Kidney (tissue), 14 donors: ENCODE data around the gene TIAM2. TPM values are rescaled to one million over a fixed set of nuclear protein-coding genes. Genes with fewer than 3 reads are reported as not detected.

Source experiments
- DNase-seq, 5 donors: peaks; one replicate each; pipeline ENCODE4 v3.0.0-alpha.2; 2013 to 2020
- FAIRE-seq: peaks from 2 replicates; lab custom pipeline; 2012; peaks lifted over from hg19 to GRCh38; lab: Jason Lieb, UNC
- H3K27ac ChIP-seq, 2 donors: one replicate each; pipeline ENCODE4 v1.7.0; 2013; ENCODE audit warnings: low read depth in 2 of 2, low read length in 2 of 2, inconsistent platforms in 1 of 2
- H3K27me3 ChIP-seq: one replicate; pipeline ENCODE4 v1.7.1; 2013; ENCODE audit warnings: low read length, inconsistent platforms; ENCODE audit not compliant: control insufficient read depth, insufficient read depth
- H3K36me3 ChIP-seq, 3 donors: one replicate each; pipeline versions ENCODE4 v1.7.0 to v1.7.1; 2013; ENCODE audit warnings: low read length in 3 of 3, control low read depth in 1 of 3, inconsistent platforms in 1 of 3; ENCODE audit not compliant: insufficient read depth in 3 of 3, control insufficient read depth in 2 of 3
- H3K4me1 ChIP-seq, 3 donors: one replicate each; pipeline versions ENCODE4 v1.7.0 to v1.7.1; 2013; ENCODE audit warnings: low read length in 3 of 3, inconsistent platforms in 1 of 3, low read depth in 1 of 3; ENCODE audit not compliant: control insufficient read depth in 2 of 3, insufficient read depth in 2 of 3
- H3K4me3 ChIP-seq, 3 donors: one replicate each; pipeline versions ENCODE4 v1.7.0 to v1.8.1; 2013; ENCODE audit warnings: low read length in 3 of 3, control low read depth in 1 of 3, inconsistent platforms in 1 of 3
- H3K9ac ChIP-seq, 3 donors: one replicate each; pipeline versions ENCODE4 v1.7.0 to v1.7.1; 2013; ENCODE audit warnings: low read length in 3 of 3, control low read depth in 1 of 3, inconsistent platforms in 1 of 3
- H3K9me3 ChIP-seq, 3 donors: one replicate each; pipeline versions ENCODE4 v1.7.0 to v1.7.1; 2013; ENCODE audit warnings: low read length in 3 of 3, control low read depth in 1 of 3, inconsistent platforms in 1 of 3; ENCODE audit not compliant: control insufficient read depth in 2 of 3, insufficient read depth in 1 of 3
- intact Hi-C: fragments of 100-400 bp; cut with DNase I; formaldehyde crosslinking; loops from one replicate; pipeline ENCODE4 v1.11.1; 2022
- polyA plus RNA-seq: library from polyadenylated mRNA; stranded (reverse); fragments of 350-450 nt; fragmentation: Illumina TruSeq; extraction: RNeasy Lipid Tissue Mini Kit (QIAGEN cat#74804); gene quantifications from one replicate; pipeline ENCODE4 v1.2.3, GENCODE V29; 2014; ENCODE audit warnings: low read depth, low replicate concordance; ENCODE audit not compliant: insufficient read depth
- total RNA-seq: library from RNA; stranded (reverse); fragmentation: NEBNext Ultra II Directional; extraction: Animal tissue kit (Norgen Biotek cat#: 25700); gene quantifications from one replicate; pipeline ENCODE4 v1.2.1, GENCODE V29; 2021
- TF ChIP-seq, protein P1 (sequence below): IDR thresholded peaks from 3 replicates; pipeline ENCODE4 v1.5.1; 2012; ENCODE audit warnings: mild to moderate bottlenecking, moderate library complexity, borderline replicate concordance; ENCODE audit not compliant: insufficient read depth; ENCODE audit errors: extremely low read depth
- donor health status: control.
- donor health status: control.
- donor health status: control.
- donor health status: control.
- donor health status: control.
- donor health status: DM: yes; HTN: yes; CAD: no.
- donor health status: Normal renal cell carcinoma (clear cell type).

Gene TIAM2
- total and polyA plus RNA-seq, 2 donors from 2014 or later = 6.8 to 7.6 TPM

GRCh38 chr6:155003476-155003875 is 8.4 kb downstream of the TIAM2 start:
- no peak for FAIRE-seq
- H3K36me3 ChIP-seq = no peaks in the 10 kb centered on the region
- no peaks in the 10 kb centered on the region for H3K9me3 ChIP-seq
- H3K27me3 ChIP-seq = no peaks in the 10 kb centered on the region
- H3K9ac ChIP-seq = no peak overlapping the region
- DNase-seq = no peak
- TF ChIP-seq, protein P1, sequence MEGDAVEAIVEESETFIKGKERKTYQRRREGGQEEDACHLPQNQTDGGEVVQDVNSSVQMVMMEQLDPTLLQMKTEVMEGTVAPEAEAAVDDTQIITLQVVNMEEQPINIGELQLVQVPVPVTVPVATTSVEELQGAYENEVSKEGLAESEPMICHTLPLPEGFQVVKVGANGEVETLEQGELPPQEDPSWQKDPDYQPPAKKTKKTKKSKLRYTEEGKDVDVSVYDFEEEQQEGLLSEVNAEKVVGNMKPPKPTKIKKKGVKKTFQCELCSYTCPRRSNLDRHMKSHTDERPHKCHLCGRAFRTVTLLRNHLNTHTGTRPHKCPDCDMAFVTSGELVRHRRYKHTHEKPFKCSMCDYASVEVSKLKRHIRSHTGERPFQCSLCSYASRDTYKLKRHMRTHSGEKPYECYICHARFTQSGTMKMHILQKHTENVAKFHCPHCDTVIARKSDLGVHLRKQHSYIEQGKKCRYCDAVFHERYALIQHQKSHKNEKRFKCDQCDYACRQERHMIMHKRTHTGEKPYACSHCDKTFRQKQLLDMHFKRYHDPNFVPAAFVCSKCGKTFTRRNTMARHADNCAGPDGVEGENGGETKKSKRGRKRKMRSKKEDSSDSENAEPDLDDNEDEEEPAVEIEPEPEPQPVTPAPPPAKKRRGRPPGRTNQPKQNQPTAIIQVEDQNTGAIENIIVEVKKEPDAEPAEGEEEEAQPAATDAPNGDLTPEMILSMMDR = no peak
- intact Hi-C loops = no loop called here
- no peaks in the 10 kb centered on the region for H3K4me1 ChIP-seq
- H3K4me3 ChIP-seq = no peak overlapping the region
- no peak overlapping the region for H3K27ac ChIP-seq

DNA sequence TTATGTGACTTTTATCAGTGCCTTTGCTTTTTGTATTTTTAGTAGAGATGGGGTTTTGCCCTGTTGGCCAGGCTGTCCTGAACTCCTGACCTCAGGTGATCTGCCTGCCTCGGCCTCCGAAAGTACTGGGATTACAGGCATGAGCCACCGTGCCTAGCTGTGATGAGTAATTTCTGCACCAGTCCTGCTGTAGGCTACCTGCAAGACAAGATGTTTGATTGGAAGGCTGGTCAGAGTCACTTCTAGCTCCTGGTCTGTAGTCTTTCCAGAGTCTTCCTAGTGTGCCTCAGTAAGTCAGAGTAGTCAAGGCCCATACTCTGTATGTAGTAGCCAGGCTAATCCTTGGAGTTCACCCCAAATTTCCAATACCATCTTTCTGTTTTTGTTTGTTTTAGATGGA is 8.9 kb downstream of the TIAM2 start:
- H3K27me3 ChIP-seq = no peaks in the 10 kb centered on the region
- no peaks in the 10 kb centered on the region for H3K4me1 ChIP-seq
- no peak overlapping the region for H3K27ac ChIP-seq
- TF ChIP-seq, protein P1 = no peak
- intact Hi-C loops = no loop called here
- no peaks in the 10 kb centered on the region for H3K36me3 ChIP-seq
- no peaks in the 10 kb centered on the region for H3K9me3 ChIP-seq
- DNase-seq = no peak
- no peak overlapping the region for H3K4me3 ChIP-seq
- FAIRE-seq = no peak
- no peak overlapping the region for H3K9ac ChIP-seq

- no peaks in the 10 kb centered on the region for H3K4me1 ChIP-seq
- no peak overlapping the region for H3K9ac ChIP-seq
- no peaks in the 10 kb centered on the region for H3K9me3 ChIP-seq
- H3K4me3 ChIP-seq = no peak overlapping the region
- no peak for FAIRE-seq
- H3K27ac ChIP-seq = no peak overlapping the region
- intact Hi-C loops = no loop called here
- TF ChIP-seq, protein P1 = no peak
- no peaks in the 10 kb centered on the region for H3K36me3 ChIP-seq
- peak in 1 of 5 donors; percentile 41 for DNase-seq
- H3K27me3 ChIP-seq = no peaks in the 10 kb centered on the region
Measured at GRCh38 chr6:155004576-155005372, 9.7 kb downstream of the TIAM2 start.

DNA sequence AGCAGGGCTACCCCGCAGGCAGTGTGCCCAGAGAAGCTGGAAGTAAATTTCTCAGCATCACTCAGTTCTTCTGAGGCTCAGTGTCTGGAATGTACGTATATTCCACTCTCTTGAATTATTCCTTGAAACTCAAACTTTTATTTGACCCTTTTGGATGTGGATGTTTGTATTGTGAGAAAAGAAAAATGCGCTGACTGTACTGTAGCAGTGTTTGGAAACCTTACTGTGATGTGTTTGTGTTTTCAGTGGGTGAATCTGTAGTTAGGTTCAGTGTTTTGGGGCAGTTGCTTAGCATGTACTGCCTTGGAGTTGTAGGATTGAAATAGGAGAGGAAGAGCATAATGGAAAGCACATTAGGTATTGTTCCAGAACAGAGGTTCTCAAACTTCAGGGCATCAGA is 13.5 kb downstream of the TIAM2 start:
- Histone ChIP-seq H3K27ac (no peak overlapping the region), H3K4me1 (no peaks in the 10 kb centered on the region), H3K27me3 (no peaks in the 10 kb centered on the region), H3K4me3 (no peak overlapping the region), H3K9me3 (no peaks in the 10 kb centered on the region), H3K36me3 (no peaks in the 10 kb centered on the region), H3K9ac (no peak overlapping the region)
- intact Hi-C loops = no loop called here
- DNase-seq (no peak), FAIRE-seq (no peak)
- TF ChIP-seq, protein P1 = no peak
